ENCODE results near the gene ARHGAP27. TPM values are rescaled to one million over a fixed set of nuclear protein-coding genes. Genes with fewer than 3 reads are reported as not detected.
A peak's percentile ranks its signal among the peaks of the same experiment; 100 is the strongest.
"Not testable (repeated sequence)": the region's sequence is repeated elsewhere in the genome, so short reads cannot be mapped to it uniquely, and the experiment has no call there.

ARHGAP27 gene
- total RNA-seq, 2 experiments from 2014 or later = 79.5 to 104 TPM

DNA sequence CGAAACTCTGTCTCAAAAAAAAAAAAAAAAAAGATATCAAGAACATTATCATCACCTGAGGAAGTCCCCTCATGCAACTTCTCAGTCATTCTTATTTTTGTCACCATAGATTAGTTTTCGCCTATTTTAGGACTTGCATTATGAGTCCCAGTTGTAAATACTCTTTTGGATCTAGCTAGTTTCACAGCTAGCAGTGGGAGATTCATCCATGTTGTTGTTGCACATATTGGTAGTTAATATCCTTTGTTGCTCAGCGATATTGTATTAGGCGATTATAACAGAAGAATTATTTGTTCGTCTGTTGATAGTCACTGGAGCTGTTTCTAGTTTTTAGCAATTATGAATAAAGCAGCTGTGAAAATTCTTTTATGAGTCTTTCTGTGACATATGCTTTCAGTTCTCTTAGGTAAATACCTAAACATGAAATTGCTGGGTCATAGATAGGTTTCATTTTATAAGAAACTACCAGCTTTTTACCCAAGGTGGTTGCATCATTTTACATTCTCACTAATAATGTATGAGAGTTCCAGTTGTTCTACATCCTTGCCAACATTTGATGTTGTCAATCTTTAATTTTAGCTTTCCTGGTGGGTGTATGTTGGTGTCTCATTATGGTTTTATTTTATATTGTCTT is 75.2 kb downstream of the ARHGAP27 start:
- Mint-ChIP-seq H3K4me1 (peaks cover 12% of the 10 kb centered on the region), H3K27ac (no peak overlapping the region)
- CTCF ChIA-PET = interaction anchor here (0.7 to 1.3 kb wide), 3 partner anchors 12 to 532 kb away, joined by 3 to 5 read pairs (median 4); no protein-coding TSS in a partner anchor

GRCh38 chr17:45355087-45355486 is 77.6 kb downstream of the ARHGAP27 start:
- peaks cover 19% of the 10 kb centered on the region for H3K27me3 Mint-ChIP-seq
- CTCF ChIA-PET = no interaction called here
- H3K9me3 Mint-ChIP-seq (ENCODE audit: low read depth) = no peaks in the 10 kb centered on the region
- H3K36me3 Mint-ChIP-seq = peaks cover 5% of the 10 kb centered on the region
- H3K27ac Mint-ChIP-seq = no peak overlapping the region
- DNase-seq (no peak), ATAC-seq (no peak)
- no peak overlapping the region for H3K4me3 Mint-ChIP-seq
- H3K4me1 Mint-ChIP-seq = peaks cover 16% of the 10 kb centered on the region

More for the DNA sequence above, 75.2 kb downstream of the ARHGAP27 start:
- no peaks in the 10 kb centered on the region for H3K9me3 Mint-ChIP-seq (ENCODE audit: low read depth)
- no peaks in the 10 kb centered on the region for H3K36me3 Mint-ChIP-seq
- H3K4me3 Mint-ChIP-seq = no peak overlapping the region
- H3K27me3 Mint-ChIP-seq = peaks cover 15% of the 10 kb centered on the region
- DNase-seq (no peak), ATAC-seq (no peak)

- ATAC-seq = peak; percentile 65
- no peak overlapping the region for H3K4me3 Mint-ChIP-seq
- H3K27ac Mint-ChIP-seq = no peak overlapping the region
Observed at GRCh38 chr17:45353043-45353442, 79.6 kb downstream of the ARHGAP27 start.

DNA sequence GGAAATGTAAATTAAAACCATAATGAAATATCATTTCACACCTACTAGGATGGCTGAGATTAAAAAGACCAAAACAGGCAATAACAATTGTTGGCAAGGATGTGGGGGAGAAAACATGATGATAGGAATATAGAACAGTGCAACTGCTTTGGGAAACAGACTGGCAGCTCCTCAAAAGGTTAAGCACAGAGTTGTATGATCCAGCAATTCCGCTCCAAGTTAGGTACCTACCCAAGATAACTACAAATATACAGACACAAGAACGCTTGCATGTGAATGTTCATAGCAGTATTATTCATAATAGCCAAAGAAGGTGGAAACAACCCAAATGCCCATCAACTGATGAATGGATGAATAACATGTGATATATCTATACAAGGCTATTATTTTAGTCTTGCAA is 80.8 kb downstream of the ARHGAP27 start:
- H3K9me3 Mint-ChIP-seq (ENCODE audit: low read depth) = no peaks in the 10 kb centered on the region
- H3K4me1 Mint-ChIP-seq = peaks cover 12% of the 10 kb centered on the region

More at GRCh38 chr17:45353043-45353442, 79.6 kb downstream of the ARHGAP27 start:
- Mint-ChIP-seq H3K36me3 (peaks cover 5% of the 10 kb centered on the region), H3K27me3 (peaks cover 29% of the 10 kb centered on the region), H3K4me1 (peaks cover 16% of the 10 kb centered on the region), H3K9me3 (ENCODE audit: low read depth) (no peaks in the 10 kb centered on the region)
- CTCF ChIA-PET = no interaction called here
- no peak for DNase-seq

GRCh38 chr17:45347444-45347843 is 85.2 kb downstream of the ARHGAP27 start:
- H3K4me1 Mint-ChIP-seq = peaks cover 4% of the 10 kb centered on the region
- H3K36me3 Mint-ChIP-seq = peaks cover 5% of the 10 kb centered on the region
- H3K9me3 Mint-ChIP-seq (ENCODE audit: low read depth) = no peaks in the 10 kb centered on the region
- H3K27me3 Mint-ChIP-seq = peaks cover 22% of the 10 kb centered on the region
- CTCF ChIA-PET = interaction anchor here (0.8 to 1.0 kb wide), 2 partner anchors 48 to 77 kb away, joined by 3 read pairs; no protein-coding TSS in a partner anchor
- ATAC-seq (no peak), DNase-seq (no peak)
- no peak overlapping the region for H3K27ac Mint-ChIP-seq
- no peak overlapping the region for H3K4me3 Mint-ChIP-seq

More for the DNA sequence above, 80.8 kb downstream of the ARHGAP27 start:
- CTCF ChIA-PET = no interaction called here
- no peak overlapping the region for H3K4me3 Mint-ChIP-seq
- H3K36me3 Mint-ChIP-seq = peaks cover 5% of the 10 kb centered on the region
- no peak overlapping the region for H3K27ac Mint-ChIP-seq
- ATAC-seq (no peak), DNase-seq (no peak)
- peaks cover 29% of the 10 kb centered on the region for H3K27me3 Mint-ChIP-seq

DNA sequence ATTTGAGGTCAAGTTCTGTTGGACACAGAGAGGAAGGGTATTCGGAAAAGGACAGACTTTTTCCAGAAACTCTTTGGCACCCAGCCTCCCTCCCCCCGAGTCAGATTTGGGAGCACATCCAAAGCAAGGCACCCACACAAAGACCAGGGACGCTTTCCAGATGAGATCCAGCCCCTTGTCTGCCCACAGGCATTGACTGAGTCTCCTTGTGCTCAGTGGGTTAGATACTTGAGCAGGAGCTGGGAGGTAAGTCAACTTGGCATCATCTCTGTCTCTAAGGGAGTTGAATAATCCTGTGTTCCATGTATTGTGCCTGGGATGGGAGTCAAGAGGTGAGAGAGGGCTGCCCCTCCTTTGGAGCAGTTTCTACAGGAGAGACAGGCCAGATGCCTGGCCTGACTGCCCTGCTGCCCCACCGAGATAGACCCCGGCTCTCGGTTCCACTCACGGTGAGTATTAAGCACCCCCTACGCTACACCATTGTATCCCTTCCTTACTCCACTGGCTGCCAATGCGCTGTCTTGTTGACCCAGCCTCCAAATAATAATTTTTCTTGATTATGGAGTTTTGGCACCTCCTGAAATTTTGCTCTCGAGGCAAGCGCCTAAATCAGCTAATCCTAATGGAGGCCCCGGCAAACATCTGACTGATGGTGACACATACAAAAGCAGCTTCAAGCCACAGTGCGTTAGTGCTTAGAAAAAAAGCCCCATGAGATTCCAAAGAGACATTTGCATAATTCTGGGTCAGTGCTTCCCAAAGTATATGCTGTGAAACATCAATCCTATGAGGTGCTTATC is 86.3 kb downstream of the ARHGAP27 start:
- H3K27me3 Mint-ChIP-seq = peaks cover 20% of the 10 kb centered on the region
- peaks cover 1% of the 10 kb centered on the region for H3K36me3 Mint-ChIP-seq
- no peak for DNase-seq
- H3K4me1 Mint-ChIP-seq = no peaks in the 10 kb centered on the region
- no peaks in the 10 kb centered on the region for H3K9me3 Mint-ChIP-seq (ENCODE audit: low read depth)
- H3K4me3 Mint-ChIP-seq = no peak overlapping the region
- CTCF ChIA-PET = interaction anchor here (0.8 to 1.9 kb wide), 3 partner anchors 10 to 211 kb away, joined by 3 to 4 read pairs (median 3); partner anchors contain the start of gene ACBD4
- H3K27ac Mint-ChIP-seq = no peak overlapping the region
- no peak for ATAC-seq

GRCh38 chr17:45345554-45346215 is 87.0 kb downstream of the ARHGAP27 start:
- CTCF ChIA-PET = interaction anchor here (1.1 to 1.9 kb wide), 2 partner anchors 9 to 210 kb away, joined by 3 to 4 read pairs; partner anchors contain the start of gene ACBD4
- ATAC-seq = no peak
- Mint-ChIP-seq H3K27me3 (peaks cover 16% of the 10 kb centered on the region), H3K9me3 (ENCODE audit: low read depth) (no peaks in the 10 kb centered on the region), H3K4me1 (no peaks in the 10 kb centered on the region), H3K27ac (no peak overlapping the region), H3K36me3 (no peaks in the 10 kb centered on the region), H3K4me3 (no peak overlapping the region)
- DNase-seq = no peak

DNA sequence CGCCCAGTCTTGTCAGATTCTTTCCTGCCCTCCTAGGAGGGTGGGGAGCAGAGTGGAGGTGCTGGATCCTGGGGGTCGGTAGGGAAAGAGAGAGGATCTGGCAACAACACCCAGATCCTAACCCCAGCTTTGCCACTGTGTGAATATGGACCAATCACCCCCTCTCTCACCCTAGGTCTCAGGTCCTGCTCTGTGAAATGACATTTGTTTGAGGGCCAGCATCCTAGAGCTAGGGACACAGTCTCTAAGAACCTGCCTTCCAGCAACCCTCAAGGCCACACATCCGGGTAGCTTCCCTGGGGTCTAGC is 87.5 kb downstream of the ARHGAP27 start:
- Mint-ChIP-seq H3K9me3 (ENCODE audit: low read depth) (no peaks in the 10 kb centered on the region), H3K27ac (no peak overlapping the region), H3K4me1 (no peaks in the 10 kb centered on the region), H3K4me3 (no peak overlapping the region), H3K27me3 (peaks cover 13% of the 10 kb centered on the region), H3K36me3 (no peaks in the 10 kb centered on the region)
- ATAC-seq (no peak), DNase-seq (no peak)
- CTCF ChIA-PET = interaction anchor here (1.1 to 1.9 kb wide), 2 partner anchors 9 to 209 kb away, joined by 3 to 4 read pairs; partner anchors contain the start of gene ACBD4

DNA sequence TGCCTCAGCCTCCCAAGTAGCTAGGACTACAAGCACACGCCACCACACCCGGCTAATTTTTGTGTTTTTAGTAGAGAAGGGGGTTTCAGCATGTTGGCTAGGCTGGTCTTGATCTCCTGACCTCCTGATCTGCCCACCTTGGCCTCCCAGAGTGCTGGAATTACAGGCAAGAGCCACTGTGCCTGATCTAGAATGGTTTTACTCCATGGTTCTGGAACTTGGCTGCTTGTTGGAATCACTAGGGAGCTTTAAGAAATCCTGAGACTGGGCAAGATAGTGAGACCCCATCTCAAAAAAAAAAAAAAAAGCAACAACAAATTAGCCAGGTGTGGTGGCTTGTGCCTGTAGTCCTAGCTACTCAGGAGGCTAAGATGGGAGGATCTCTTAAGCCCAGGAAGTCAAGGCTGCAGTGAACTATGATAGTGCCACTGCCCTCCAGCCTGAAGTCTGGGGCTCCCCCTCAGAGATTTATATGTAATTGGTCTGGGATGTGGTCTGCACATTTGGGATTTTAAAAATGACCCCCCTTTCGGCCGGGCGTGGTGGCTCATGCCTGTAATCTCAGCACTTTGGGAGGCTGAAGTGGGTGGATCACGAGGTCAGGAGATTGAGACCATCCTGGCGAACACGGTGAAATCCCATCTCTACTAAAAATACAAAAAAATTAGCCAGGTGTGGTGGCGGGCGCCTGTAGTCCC is 88.6 kb downstream of the ARHGAP27 start:
- CTCF ChIA-PET = interaction anchor here (1.4 kb wide), 2 partner anchors 10 to 125 kb away, joined by 3 read pairs; no protein-coding TSS in a partner anchor
- not testable (repeated sequence) for H3K4me1 Mint-ChIP-seq; H3K27me3 Mint-ChIP-seq; H3K36me3 Mint-ChIP-seq; H3K9me3 Mint-ChIP-seq (ENCODE audit: low read depth); H3K27ac Mint-ChIP-seq; DNase-seq; ATAC-seq; H3K4me3 Mint-ChIP-seq

Other genes with a start within 250 kb of the ARHGAP27 start
- 100 to 1,000 TPM; 482 to 504 TPM for gene FMNL1, start 211.0 kb downstream of the ARHGAP27 start, total RNA-seq
- under 1 TPM; 0.23 to 0.49 TPM for gene SPATA32, start 170.8 kb downstream of the ARHGAP27 start, total RNA-seq
- gene MAP3K14, start 115.8 kb downstream of the ARHGAP27 start, total RNA-seq = 10 to 100 TPM; 39.3 to 43.0 TPM
- gene PLEKHM1, start 57.9 kb upstream of the ARHGAP27 start, total RNA-seq = 10 to 100 TPM; 49.0 to 51.2 TPM

Data from activated CD8-positive, alpha-beta memory T cell treated with anti-CD3 and anti-CD28 coated beads, Interleukin-2, amount 10 ng/mL, durations not matched to agents 7 days and 5 days (primary cell).